HepG2 (cell line): Measurements from ENCODE around the gene SARNP. TPM values are rescaled to one million over a fixed set of nuclear protein-coding genes. Genes with fewer than 3 reads are reported as not detected.

Experiments used
- AGO1 ChIP-seq: fragments of 200-400 bp; formaldehyde crosslinking; IDR thresholded peaks from 2 replicates; pipeline ENCODE4 v1.6.1; 2017; ENCODE audit warnings: mild to moderate bottlenecking, low read depth, low read length, moderate library complexity; ENCODE audit not compliant: poor library complexity, severe bottlenecking
- ARID4A ChIP-seq: sonication (generic); formaldehyde crosslinking; IDR thresholded peaks from 2 replicates; pipeline ENCODE4 v1.5.0; 2020; ENCODE audit warnings: mild to moderate bottlenecking, missing genetic modification reagents, borderline replicate concordance
- CCDC6 ChIP-seq: sonication (generic); formaldehyde crosslinking; IDR thresholded peaks from 2 replicates; pipeline ENCODE4 v1.8.1; 2022; ENCODE audit warnings: mild to moderate bottlenecking, missing genetic modification reagents, moderate library complexity
- CENPT ChIP-seq: sonication (generic); formaldehyde crosslinking; IDR thresholded peaks from 2 replicates; pipeline ENCODE4 v1.8.0; 2022; ENCODE audit warnings: low read depth, mild to moderate bottlenecking, moderate library complexity, missing genetic modification reagents
- HHEX ChIP-seq: IDR thresholded peaks from 2 replicates; pipeline ENCODE4 v1.6.1; 2016; ENCODE audit warnings: control low read depth
- HOXA5 ChIP-seq: sonication (generic); formaldehyde crosslinking; IDR thresholded peaks from 2 replicates; pipeline ENCODE4 v1.4.0; 2020; ENCODE audit warnings: missing genetic modification reagents
- MLXIP ChIP-seq: sonication (generic); formaldehyde crosslinking; IDR thresholded peaks from 2 replicates; pipeline ENCODE4 v1.9.0; 2021; ENCODE audit warnings: missing genetic modification reagents, borderline replicate concordance
- MYPOP ChIP-seq: sonication (generic); formaldehyde crosslinking; IDR thresholded peaks from 2 replicates; pipeline ENCODE4 v1.8.1; 2023; ENCODE audit warnings: mild to moderate bottlenecking, moderate library complexity, missing genetic modification reagents
- RBM39 ChIP-seq: fragments of 200-400 bp; formaldehyde crosslinking; IDR thresholded peaks from one replicate; pipeline ENCODE4 v1.6.1; 2018; ENCODE audit warnings: antibody characterized with exemption, mild to moderate bottlenecking, low read depth, low read length; ENCODE audit not compliant: poor library complexity, severe bottlenecking
- SAFB2 ChIP-seq: sonication (generic); formaldehyde crosslinking; IDR thresholded peaks from 2 replicates; pipeline ENCODE4 v1.5.1; 2020; ENCODE audit warnings: missing genetic modification reagents, low read depth, mild to moderate bottlenecking, borderline replicate concordance
- TAF1 ChIP-seq: sonication (generic); formaldehyde crosslinking; IDR thresholded peaks from 2 replicates; pipeline ENCODE4 v1.4.0; 2020; ENCODE audit warnings: missing genetic modification reagents
- USF2 ChIP-seq, 2 experiments: sonication (generic) in 1 of 2; formaldehyde crosslinking in 1 of 2; IDR thresholded peaks; 2 replicates each; pipeline versions ENCODE4 v1.5.1 to v1.6.1; 2011 to 2020; ENCODE audit warnings: borderline replicate concordance in 1 of 2, low read depth in 1 of 2, low read length in 1 of 2, mild to moderate bottlenecking in 1 of 2, missing genetic modification reagents in 1 of 2, moderate library complexity in 1 of 2
- ZEB1 ChIP-seq: IDR thresholded peaks from 2 replicates; pipeline ENCODE4 v1.6.1; 2012; ENCODE audit warnings: mild to moderate bottlenecking, low read depth, inconsistent platforms; ENCODE audit not compliant: insufficient replicate concordance
- ZKSCAN1 ChIP-seq: fragments of 150-350 bp; IDR thresholded peaks from 2 replicates; pipeline ENCODE4 v1.6.1; 2014; ENCODE audit warnings: low read length
- ZMYM2 ChIP-seq: sonication (generic); formaldehyde crosslinking; IDR thresholded peaks from 2 replicates; pipeline ENCODE4 v1.8.0; 2022; ENCODE audit warnings: mild to moderate bottlenecking, missing genetic modification reagents
- ZNF629 ChIP-seq: sonication (generic); formaldehyde crosslinking; conservative IDR thresholded peaks from 2 replicates; pipeline ENCODE4 v1.5.0; 2020; ENCODE audit warnings: missing genetic modification reagents
- ZNF792 ChIP-seq: IDR thresholded peaks from 2 replicates; pipeline ENCODE4 v1.6.1; 2016
- polyA plus RNA-seq, 8 experiments: library from polyadenylated mRNA; depleted of rRNA in 3 of 8; stranded (reverse) in 7 of 8; unstranded in 1 of 8; fragments of >200 nt; fragmentation: Illumina TruSeq in 4 of 8; extraction: Trizol in 4 of 8; gene quantifications; 2 replicates each; pipeline versions ENCODE4 v1.2.1 to v1.2.3, GENCODE V29; 2011 to 2016; ENCODE audit warnings: low read depth in 4 of 8, missing spikeins in 1 of 8, mixed read lengths in 1 of 8; ENCODE audit not compliant: insufficient read depth in 1 of 8
- total RNA-seq, 5 experiments: library from RNA; depleted of rRNA; stranded (reverse); fragments of >200 nt; fragmentation: Illumina TruSeq; extraction: Trizol; gene quantifications; 2 replicates each; pipeline ENCODE4 v1.2.3, GENCODE V29; 2016; ENCODE audit warnings: low read depth in 1 of 5

The SARNP gene
- total and polyA plus RNA-seq, 2 of the 13 experiments (the other 11 are each of a cell fraction or from before 2014, with no cell fraction given) = 59.0 to 95.4 TPM

DNA sequence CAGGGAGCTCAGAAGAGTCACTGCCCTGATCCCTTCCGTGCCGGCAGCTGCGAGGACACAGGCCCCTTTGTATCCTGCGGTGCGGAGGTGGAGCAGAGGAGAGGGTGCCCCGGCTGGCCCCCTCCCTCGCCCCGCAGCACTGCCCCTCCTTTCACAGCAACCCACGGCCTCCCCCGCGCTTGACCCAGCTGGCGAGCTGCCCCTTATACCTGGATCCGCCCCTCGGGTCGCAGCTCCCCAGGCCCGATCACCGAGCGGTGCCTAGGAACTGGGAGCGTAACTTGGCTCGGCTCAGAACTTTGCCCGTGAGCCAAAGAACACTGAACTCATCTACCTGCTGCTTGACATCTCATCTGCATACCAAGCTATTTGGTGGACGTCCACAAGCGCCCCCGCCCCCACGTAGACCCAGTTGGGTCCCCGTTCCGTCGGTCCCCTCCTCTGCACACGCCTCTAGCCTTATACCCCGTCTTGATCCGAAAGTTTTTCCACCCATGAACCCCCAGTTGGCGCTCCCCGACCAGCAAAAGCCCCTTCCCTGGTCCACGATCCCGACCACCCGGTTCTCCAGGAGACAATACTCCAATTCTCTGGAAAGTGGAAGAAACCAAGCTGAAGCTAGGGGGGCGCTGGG, 12.6 kb upstream of the SARNP start (continued):
- TF ChIP-seq ARID4A (CRISPR knock-in tag) (peak; percentile 59), ZMYM2 (CRISPR knock-in tag) (peak; percentile 12; the same call in 1 of the 2 replicates), ZNF792 (CRISPR knock-in tag) (no peak), ZEB1 (no peak), CENPT (CRISPR knock-in tag) (no peak), MLXIP (CRISPR knock-in tag) (no peak), CCDC6 (CRISPR knock-in tag) (no peak; the same call in 1 of the 2 replicates), USF2 (IDR thresholded peaks at IDR 0.05; ENCODE audit: low read depth, low read length) (no peak), USF2 (CRISPR knock-in tag; IDR thresholded peaks at IDR 0.05; ENCODE audit: borderline replicate concordance) (no peak), ZNF629 (CRISPR knock-in tag) (no peak), AGO1 (peak; percentile 43), ZKSCAN1 (no peak), RBM39 (peak; percentile 28), SAFB2 (no peak), HOXA5 (CRISPR knock-in tag) (no peak), HHEX (no peak), MYPOP (CRISPR knock-in tag) (no peak), TAF1 (peak; percentile 27; the same call in 1 of the 2 replicates)
